Choroid plexus epithelial cell (primary cell): ENCODE data around the gene E4F1.

Experiments
- DNase-seq: peaks from one replicate; pipeline ENCODE4 v3.0.0-alpha.2; 2010; ENCODE audit warnings: low read depth
- H3K4me3 ChIP-seq: 2 replicates; pipeline ENCODE4 v1.5.1; 2011; ENCODE audit warnings: low read depth, mild to moderate bottlenecking, control low read depth, low read length, moderate library complexity
- TF ChIP-seq, protein P1 (sequence below): conservative IDR thresholded peaks from 2 replicates; pipeline ENCODE4 v1.5.1; 2011; ENCODE audit warnings: low read depth, mild to moderate bottlenecking, control low read depth, inconsistent platforms, low read length, moderate library complexity

Gene E4F1

DNA sequence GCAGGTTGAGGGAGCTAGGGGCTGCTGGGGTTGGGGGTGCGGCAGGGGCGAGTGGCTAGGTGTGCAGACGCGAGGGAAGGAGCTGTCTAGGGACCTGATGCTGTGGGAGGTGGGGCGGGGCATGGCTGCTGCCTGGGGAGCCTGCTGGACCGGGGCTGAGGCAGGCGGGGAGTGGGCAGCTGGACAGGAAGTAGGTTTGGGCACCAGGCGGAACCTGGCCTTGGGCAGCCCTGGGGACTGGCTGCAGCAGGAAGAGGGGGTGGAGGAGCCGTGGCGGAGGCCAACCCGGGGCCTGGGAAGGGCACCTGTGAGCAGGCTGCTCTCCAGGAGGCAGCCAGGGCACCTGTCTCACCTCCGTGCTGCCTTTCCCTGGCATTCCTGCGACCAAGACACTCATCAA lies 7.0 kb downstream of the E4F1 start:
- TF ChIP-seq, protein P1, sequence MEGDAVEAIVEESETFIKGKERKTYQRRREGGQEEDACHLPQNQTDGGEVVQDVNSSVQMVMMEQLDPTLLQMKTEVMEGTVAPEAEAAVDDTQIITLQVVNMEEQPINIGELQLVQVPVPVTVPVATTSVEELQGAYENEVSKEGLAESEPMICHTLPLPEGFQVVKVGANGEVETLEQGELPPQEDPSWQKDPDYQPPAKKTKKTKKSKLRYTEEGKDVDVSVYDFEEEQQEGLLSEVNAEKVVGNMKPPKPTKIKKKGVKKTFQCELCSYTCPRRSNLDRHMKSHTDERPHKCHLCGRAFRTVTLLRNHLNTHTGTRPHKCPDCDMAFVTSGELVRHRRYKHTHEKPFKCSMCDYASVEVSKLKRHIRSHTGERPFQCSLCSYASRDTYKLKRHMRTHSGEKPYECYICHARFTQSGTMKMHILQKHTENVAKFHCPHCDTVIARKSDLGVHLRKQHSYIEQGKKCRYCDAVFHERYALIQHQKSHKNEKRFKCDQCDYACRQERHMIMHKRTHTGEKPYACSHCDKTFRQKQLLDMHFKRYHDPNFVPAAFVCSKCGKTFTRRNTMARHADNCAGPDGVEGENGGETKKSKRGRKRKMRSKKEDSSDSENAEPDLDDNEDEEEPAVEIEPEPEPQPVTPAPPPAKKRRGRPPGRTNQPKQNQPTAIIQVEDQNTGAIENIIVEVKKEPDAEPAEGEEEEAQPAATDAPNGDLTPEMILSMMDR = no peak
- no peak overlapping the region for H3K4me3 ChIP-seq
- no peak for DNase-seq

DNA sequence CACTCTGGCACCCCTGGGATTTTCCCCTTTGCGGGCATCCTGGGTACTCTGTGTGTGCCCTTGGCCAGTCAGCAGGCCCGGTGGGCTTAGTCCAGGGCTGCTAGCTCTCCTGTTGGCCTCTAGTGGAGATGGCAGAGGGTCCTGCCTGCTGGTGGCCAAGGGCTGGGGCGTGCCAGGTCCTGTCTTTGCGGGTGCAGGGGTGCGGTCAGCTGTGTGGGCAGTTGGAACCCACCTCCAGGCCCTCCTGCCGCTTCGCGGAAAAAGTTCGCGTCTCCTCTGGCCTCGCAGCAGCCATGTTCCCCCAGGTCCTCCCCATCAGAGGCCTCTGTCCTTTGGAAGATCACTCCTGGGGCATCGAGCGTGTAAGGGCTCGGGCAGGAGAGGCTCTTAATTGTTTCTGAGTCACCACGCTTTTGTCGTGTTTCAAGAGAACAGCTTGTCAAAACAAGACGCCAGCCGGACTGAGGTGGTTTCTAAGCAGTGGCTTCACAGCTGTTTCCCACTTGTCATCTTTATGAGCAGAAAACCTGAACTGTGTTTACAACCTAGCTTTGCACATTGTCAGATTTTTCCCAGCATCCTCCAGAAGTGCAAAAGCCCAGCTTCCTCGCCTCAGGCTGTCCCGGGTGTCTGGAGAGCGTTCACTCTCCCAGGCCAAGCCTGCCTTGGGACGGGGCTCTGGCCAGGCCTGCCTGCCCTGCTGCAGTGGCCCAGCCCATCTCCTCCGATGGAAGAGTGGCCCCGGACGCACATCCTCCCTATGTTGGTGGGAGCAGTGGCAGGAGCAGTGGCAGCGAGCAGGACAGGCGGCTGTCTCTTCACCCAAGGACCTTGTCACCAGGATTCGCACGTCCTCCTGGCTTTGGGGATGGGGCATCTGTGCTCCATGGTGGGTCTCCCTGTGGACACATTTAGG lies 7.9 kb downstream of the E4F1 start:
- TF ChIP-seq, protein P1 = no peak
- no peak for DNase-seq
- no peak overlapping the region for H3K4me3 ChIP-seq

DNA sequence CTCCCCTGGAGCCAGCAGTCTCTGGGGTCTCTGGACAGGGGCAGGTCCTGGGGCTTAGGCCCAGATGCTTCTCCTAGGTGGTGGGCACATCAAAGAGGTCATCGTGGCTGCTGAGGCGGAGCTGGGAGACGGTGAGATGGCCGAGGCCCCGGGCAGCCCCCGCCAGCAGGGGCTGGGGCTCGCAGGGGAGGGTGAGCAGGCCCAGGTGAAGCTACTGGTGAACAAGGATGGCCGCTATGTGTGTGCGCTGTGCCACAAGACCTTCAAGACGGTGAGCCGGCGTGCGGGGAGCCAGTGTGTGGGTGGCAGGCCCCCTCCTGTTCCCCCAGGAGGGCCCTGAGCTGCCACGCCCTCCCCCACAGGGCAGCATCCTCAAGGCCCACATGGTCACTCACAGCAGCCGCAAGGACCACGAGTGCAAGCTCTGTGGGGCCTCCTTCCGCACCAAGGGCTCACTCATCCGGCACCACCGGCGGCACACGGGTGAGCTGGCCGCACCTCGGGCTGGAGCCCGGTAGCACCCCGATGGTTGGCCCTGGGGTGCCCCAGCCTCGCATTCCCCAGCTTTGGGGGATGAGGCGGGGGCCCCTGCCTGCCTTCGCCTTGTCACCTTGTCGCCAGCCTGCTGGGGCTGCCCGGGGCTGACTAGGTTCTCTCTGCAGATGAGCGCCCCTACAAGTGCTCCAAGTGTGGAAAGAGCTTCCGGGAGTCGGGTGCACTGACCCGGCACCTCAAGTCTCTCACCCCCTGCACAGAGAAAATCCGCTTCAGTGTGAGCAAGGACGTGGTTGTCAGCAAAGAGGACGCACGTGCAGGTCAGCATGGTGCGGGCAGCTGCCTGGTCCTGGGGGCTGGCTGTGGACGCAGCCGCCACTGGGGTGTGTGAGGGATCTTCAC lies 9.0 kb downstream of the E4F1 start:
- no peak for DNase-seq
- TF ChIP-seq, protein P1 = no peak
- no peak overlapping the region for H3K4me3 ChIP-seq

DNA sequence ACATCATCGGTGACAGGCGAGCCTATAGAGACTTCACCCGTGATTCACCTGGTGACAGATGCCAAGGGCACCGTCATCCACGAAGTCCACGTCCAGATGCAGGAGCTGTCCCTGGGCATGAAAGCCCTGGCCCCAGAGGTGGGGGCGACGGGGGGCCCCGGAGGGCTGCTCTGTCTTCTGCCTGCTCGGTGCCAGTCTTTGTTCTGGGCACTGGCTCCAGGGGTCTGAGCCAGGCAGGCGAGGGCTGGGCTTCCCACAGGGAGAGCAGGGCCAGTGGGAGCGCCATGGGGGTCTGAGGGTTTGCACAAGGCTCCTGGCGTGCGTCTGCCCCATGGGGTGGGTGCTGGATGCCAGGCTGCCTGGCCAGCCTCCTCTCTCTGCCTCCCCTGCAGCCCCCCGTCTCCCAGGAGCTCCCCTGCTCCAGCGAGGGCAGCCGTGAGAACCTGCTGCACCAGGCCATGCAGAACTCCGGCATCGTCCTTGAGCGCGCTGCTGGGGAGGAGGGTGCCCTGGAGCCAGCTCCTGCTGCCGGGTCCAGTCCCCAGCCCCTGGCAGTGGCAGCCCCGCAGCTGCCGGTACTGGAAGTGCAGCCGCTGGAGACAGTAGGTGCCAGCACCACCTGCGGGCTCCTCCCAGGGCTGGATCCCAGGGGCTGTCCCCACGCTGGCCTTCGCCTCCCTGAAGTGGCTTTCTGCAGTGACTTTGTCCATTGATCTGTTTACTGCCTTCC lies 9.8 kb downstream of the E4F1 start:
- no peak for DNase-seq
- H3K4me3 ChIP-seq = no peak overlapping the region
- TF ChIP-seq, protein P1 = no peak

DNA sequence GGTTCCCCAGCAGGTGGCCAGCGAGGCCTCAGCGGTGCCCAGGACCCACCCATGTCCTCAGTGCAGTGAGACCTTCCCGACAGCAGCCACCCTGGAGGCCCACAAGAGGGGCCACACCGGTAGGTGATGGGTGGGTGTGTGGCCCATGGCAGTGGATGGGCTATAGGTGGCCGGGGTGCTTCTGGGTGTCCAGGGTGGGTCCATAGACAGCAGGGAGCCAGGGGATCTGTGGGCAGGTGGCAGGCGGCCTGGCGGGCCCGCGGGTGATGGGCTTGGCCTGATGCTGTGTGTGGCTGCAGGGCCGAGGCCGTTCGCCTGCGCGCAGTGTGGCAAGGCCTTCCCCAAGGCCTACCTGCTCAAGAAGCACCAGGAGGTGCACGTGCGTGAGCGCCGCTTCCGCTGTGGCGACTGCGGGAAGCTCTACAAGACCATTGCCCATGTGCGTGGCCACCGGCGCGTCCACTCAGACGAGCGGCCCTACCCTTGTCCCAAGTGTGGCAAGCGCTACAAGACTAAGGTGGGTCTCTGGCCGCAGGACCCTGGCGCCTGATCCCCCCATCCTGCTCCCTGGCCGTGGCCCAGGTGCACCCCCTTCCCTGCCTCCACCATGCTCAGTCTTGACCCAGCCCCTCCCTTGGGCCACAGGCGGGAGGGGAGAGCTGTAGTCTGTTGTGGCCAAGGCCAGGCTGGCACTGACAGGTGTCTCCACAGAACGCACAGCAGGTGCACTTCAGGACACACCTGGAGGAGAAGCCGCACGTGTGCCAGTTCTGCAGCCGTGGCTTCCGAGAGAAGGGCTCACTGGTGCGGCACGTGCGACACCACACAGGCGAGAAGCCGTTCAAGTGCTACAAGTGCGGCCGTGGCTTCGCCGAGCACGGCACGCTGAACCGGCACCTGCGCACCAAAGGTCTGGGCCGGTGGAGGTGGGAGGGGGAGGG lies 10.8 kb downstream of the E4F1 start:
- no peak overlapping the region for H3K4me3 ChIP-seq
- no peak for DNase-seq
- TF ChIP-seq, protein P1 = no peak

DNA sequence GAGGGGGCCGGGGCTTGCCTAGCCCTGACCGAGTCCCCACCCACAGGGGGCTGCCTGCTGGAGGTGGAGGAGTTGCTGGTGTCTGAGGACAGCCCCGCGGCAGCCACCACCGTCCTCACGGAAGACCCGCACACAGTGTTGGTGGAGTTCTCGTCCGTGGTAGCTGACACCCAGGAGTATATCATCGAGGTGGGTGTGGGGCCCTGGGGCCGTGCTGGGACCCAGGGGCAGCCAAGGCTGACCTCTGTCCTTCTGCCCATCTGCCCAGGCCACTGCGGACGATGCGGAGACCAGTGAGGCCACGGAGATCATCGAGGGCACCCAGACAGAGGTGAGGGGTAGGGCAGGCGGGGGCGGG lies 11.4 kb downstream of the E4F1 start:
- no peak overlapping the region for H3K4me3 ChIP-seq
- TF ChIP-seq, protein P1 = no peak
- DNase-seq = no peak
